NCI-H146 (cell line): Measurements from ENCODE around the gene PFN2.
"Not testable (repeated sequence)": the region's sequence is repeated elsewhere in the genome, so short reads cannot be mapped to it uniquely, and the experiment has no call there.

Experiments
- DNase-seq: peaks from one replicate; lab custom pipeline; 2025; lab: John Stamatoyannopoulos, UW

The PFN2 gene

DNA sequence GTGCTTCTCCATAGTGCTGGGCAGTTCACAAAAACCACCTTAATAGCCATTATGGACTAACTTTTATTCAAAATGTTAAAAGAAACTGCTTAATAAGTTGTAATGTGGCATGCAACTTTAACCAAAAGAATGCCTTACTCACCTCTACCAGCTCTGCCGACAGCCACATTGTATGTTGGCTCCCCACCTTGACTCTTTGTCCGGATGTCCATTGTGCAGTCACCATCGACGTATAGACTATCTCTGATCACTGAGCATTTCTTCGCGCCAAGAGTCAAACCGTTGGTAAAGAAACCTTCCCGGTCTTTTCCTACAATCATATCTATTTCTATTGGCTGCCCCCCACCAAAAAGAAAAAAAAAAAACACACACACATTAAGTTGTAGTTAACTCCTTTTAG lies 2.5 kb downstream of the PFN2 start:
- peak; percentile 78 for DNase-seq

DNA sequence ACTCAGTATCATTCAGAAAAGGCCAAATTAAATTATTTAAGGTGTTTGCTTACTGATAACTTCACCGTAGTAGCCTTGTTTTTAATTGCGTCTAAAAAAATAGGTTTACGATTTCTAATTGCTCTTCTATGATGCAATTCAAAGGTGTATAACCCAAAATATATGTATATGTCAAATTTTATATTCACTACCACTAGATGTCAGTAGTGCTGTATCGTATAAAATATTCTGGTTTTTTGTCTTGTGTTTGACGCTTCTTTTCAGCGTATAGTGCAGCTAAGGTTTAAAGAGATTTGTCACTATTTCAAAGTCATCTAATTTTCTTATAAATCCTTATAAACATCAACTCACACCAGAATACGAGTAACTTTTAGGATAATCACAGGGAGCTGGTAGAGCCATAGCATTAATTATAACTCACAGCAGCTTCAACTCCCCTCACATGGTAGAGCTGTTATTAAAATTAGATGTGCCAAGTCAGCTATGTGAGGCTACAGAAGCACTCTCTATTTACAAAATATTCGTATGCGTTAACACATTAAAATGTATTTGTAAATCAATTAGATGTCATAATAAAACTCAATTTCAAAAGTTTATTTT lies 3.5 kb downstream of the PFN2 start:
- peak; percentile 57 for DNase-seq

GRCh38 chr3:149965278-149965677 lies 5.4 kb downstream of the PFN2 start:
- DNase-seq: no peak

DNA sequence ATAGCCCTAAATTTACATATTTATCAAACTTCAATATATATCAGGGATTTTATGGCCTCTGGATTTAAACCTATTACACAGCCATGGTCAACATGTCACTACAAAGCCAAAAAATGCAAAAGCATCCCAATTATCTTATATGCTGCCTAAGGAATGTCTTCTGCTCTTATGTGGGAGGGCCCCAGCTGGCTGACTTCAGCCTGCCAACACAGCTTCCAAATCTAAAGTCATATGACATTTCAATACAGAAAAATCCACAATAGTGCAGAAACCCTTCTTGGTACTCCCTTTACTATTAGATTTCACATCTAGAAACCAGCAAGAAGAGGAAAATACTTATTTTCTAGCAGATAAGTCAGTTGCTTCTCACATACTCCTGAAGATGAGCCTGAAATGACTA lies 6.4 kb downstream of the PFN2 start:
- DNase-seq: no peak

DNA sequence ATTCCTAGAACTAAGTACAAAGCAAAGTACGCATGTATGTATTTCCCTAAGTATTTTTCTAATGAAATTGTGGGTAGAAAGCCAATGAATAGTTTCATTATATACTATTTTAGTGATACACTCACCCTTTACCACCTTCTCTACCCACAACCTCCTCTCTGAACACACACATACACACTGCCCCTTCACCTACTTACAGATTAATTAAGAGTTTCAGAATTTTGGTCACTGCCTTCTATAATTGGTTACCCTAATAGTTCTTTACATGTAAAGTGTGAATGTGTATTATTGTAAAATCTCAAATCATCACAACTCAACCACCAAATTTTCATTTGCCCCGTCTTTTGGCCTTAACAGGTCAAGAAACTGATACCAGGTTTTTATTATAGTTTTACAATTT lies 7.2 kb downstream of the PFN2 start:
- no peak for DNase-seq

- no peak for DNase-seq
Observed at GRCh38 chr3:149959443-149959842, 11.3 kb downstream of the PFN2 start.

- DNase-seq: no peak
Observed at GRCh38 chr3:149958171-149958796, 12.4 kb downstream of the PFN2 start.

GRCh38 chr3:149957361-149958125 lies 13.2 kb downstream of the PFN2 start:
- peak; percentile 45 for DNase-seq

DNA sequence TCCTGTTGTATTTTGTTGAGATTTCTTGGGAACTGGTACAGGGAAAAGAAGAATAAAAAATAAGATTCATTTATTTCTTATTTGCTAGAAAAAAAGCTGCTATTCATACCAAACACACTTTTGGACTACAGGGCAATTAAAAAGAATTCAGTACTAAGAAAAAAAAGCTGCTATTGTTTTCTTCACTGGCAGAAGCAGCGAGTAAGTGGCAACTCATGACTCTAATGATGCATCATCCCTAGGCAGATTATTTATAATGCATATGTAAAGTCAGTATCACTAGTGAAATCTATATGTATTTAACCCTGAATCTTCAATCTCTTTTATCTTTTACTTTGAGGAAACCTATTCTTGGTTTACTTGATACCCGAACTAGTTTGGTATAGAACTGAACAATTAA lies 15.2 kb downstream of the PFN2 start:
- no peak for DNase-seq

DNA sequence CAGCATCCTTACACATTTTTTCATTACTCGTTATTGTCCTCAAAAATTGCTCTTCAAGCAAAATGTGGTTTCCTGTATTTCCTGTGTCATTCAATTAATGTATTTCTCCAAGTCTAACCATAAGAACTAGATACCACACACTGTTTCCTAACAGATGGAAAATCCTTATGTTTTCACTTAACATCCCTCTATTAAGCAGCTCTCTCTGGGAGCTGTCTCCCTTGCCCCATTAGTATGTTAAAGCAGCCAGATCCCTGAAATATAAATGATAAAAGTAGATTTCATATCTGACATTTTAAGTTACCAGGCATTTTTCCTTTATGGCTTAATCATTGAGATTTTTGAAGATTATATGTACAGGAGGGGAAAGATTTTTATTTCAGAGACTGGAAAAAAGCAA lies 15.9 kb downstream of the PFN2 start:
- no peak for DNase-seq

GRCh38 chr3:149949181-149949580 lies 21.5 kb downstream of the PFN2 start:
- DNase-seq: no peak

GRCh38 chr3:149947231-149947630 lies 23.5 kb downstream of the PFN2 start:
- DNase-seq: no peak

DNA sequence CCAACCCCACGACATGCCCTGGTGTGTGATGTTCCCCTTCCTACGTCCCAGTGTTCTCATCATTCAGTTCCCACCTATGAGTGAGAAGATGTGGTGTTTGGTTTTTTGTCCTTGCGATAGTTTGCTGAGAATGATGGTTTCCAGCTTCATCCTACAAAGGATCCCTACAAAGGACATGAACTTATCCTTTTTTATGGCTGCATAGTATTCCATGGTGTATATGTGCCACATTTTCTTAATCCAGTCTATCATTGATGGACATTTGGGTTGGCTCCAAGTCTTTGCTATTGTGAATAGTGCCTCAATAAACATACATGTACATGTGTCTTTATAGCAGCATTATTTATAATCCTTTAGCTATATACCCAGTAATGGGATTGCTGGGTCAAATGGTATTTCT lies 26.7 kb downstream of the PFN2 start:
- not testable (repeated sequence) for DNase-seq

GRCh38 chr3:149942409-149942808 lies 28.3 kb downstream of the PFN2 start:
- DNase-seq: no peak

GRCh38 chr3:149941946-149942345 lies 28.7 kb downstream of the PFN2 start:
- DNase-seq: no peak

DNA sequence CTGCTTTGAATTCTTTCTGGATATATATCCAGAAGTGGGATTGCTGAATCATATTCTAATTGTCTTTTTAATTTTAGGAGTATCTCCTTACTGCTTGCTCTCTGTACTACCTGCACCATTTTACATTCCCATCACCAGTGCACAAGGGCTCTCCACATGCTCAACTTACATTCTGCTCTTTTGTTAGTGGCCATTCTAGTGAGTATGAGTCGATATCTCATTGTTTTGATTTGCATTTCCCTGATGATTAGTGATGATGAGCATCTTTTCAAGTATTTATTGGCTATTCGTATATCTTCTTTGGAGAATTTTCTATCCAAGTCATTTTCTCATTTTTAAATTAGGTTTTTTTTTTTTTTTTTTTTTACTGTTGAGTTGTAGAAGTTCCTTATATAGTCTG lies 29.5 kb downstream of the PFN2 start:
- DNase-seq: no peak

GRCh38 chr3:149938392-149939055 lies 32.2 kb downstream of the PFN2 start:
- not testable (repeated sequence) for DNase-seq

- DNase-seq: peak; percentile 47
Observed at GRCh38 chr3:149936812-149937230, 33.9 kb downstream of the PFN2 start.

- DNase-seq: no peak
Observed at GRCh38 chr3:149934524-149934923, 36.2 kb downstream of the PFN2 start.

GRCh38 chr3:149933858-149934257 lies 36.8 kb downstream of the PFN2 start:
- no peak for DNase-seq

GRCh38 chr3:149933008-149933407 lies 37.7 kb downstream of the PFN2 start:
- no peak for DNase-seq

GRCh38 chr3:149920119-149920518 lies 50.6 kb downstream of the PFN2 start:
- no peak for DNase-seq

- DNase-seq: no peak
Observed at GRCh38 chr3:149919509-149919908, 51.2 kb downstream of the PFN2 start.
